K562 (cell line): ENCODE data around the gene LDLRAD3. TPM values are rescaled to one million over a fixed set of nuclear protein-coding genes. Genes with fewer than 3 reads are reported as not detected.

Experiments used
- ATAC-seq: fragments of 200-7000 bp; cut with Tn5 transposase; 3 replicates; pipeline ENCODE4 v1.9.1; 2020; ENCODE audit warnings: moderate library complexity
- BruUV-seq: library from RNA; stranded (reverse); fragments of 400-500 nt; replicated peaks from 2 replicates; lab custom pipeline; 2021; lab: Mats Ljungman, UMichigan
- CTCF ChIA-PET: fragments of 300-600 bp; formaldehyde crosslinking; extraction: SDS; loops from one replicate; lab custom pipeline; 2021; ENCODE audit warnings: low intra/inter-chr PET ratio; lab: Yijun Ruan, JAX
- POLR2A ChIA-PET: fragments of 300-600, 350-650 bp; sonication (Branson Sonifier 250); formaldehyde crosslinking; extraction: SDS; loops from one replicate; lab custom pipeline; 2021; ENCODE audit warnings: antibody characterized with exemption, inconsistent platforms; lab: Yijun Ruan, JAX
- DNase-seq, 4 experiments: peaks; one replicate each; pipeline versions ENCODE4 v3.0.0 to v3.0.0-alpha.2; 2011 to 2018; ENCODE audit warnings: low spot score in 3 of 4, mixed read lengths in 3 of 4; ENCODE audit errors: extremely low read depth in 1 of 4
- FAIRE-seq: peaks from 2 replicates; lab custom pipeline; 2011; peaks lifted over from hg19 to GRCh38; lab: Jason Lieb, UNC
- H2AFZ ChIP-seq: 2 replicates; pipeline ENCODE4 v1.6.0; 2011; ENCODE audit warnings: low read depth, low read length, control low read depth, inconsistent platforms
- H3K27ac ChIP-seq: fragments of 200-600 bp; 3 replicates; pipeline ENCODE4 v1.8.0; 2011; ENCODE audit warnings: low read depth, mild to moderate bottlenecking, control low read depth, inconsistent platforms, low read length, moderate library complexity, mixed read lengths; ENCODE audit errors: extremely low read depth
- H3K27me3 ChIP-seq, 2 experiments: fragments of 300-600 bp in 1 of 2; 2 replicates in 1 of 2; 3 replicates in 1 of 2; pipeline versions ENCODE4 v1.6.0 to v1.8.0; 2011; ENCODE audit warnings: inconsistent platforms in 2 of 2, low read length in 2 of 2, mild to moderate bottlenecking in 1 of 2, mixed read lengths in 1 of 2, moderate library complexity in 1 of 2; ENCODE audit not compliant: control insufficient read depth in 2 of 2, insufficient read depth in 2 of 2
- H3K36me3 ChIP-seq: fragments of 300-600 bp; 3 replicates; pipeline ENCODE4 v1.8.0; 2011; ENCODE audit warnings: mild to moderate bottlenecking, low read length, inconsistent platforms; ENCODE audit not compliant: control insufficient read depth, insufficient read depth
- H3K4me1 ChIP-seq, 2 experiments: fragments of 200-600 bp in 1 of 2; replicated peaks in 1 of 2; 2 replicates in 1 of 2; 3 replicates in 1 of 2; pipeline versions ENCODE4 v1.5.1 to v1.8.0; 2011; ENCODE audit warnings: inconsistent platforms in 2 of 2, low read length in 2 of 2, mild to moderate bottlenecking in 1 of 2, mixed read lengths in 1 of 2, moderate library complexity in 1 of 2; ENCODE audit not compliant: control insufficient read depth in 2 of 2, insufficient read depth in 2 of 2
- H3K4me2 ChIP-seq: 2 replicates; pipeline ENCODE4 v1.6.1; 2011; ENCODE audit warnings: low read length, control low read depth, inconsistent platforms, mixed read lengths; ENCODE audit not compliant: insufficient read depth
- H3K4me3 ChIP-seq: fragments of 200-600 bp; sonication (generic), shearing (Covaris generic); 2 replicates; pipeline ENCODE4 v1.5.1; 2016; ENCODE audit warnings: control low read depth, inconsistent platforms
- H3K79me2 ChIP-seq: fragments of 200-600 bp; 3 replicates; pipeline ENCODE4 v1.8.0; 2011; ENCODE audit warnings: low read length, inconsistent platforms; ENCODE audit not compliant: control insufficient read depth, insufficient read depth
- H3K9ac ChIP-seq, 2 experiments: 2 replicates each; pipeline versions ENCODE4 v1.6.0 to v1.6.1; 2011; ENCODE audit warnings: low read depth in 2 of 2, low read length in 2 of 2, control low read depth in 1 of 2, inconsistent platforms in 1 of 2, mild to moderate bottlenecking in 1 of 2, mixed read lengths in 1 of 2; ENCODE audit not compliant: insufficient read depth in 1 of 2
- H3K9me1 ChIP-seq: one replicate; pipeline ENCODE4 v1.6.0; 2011; ENCODE audit warnings: inconsistent platforms, mild to moderate bottlenecking, low read length, moderate library complexity; ENCODE audit not compliant: control insufficient read depth, insufficient read depth
- H3K9me3 ChIP-seq: replicated peaks from 2 replicates; pipeline ENCODE4 v1.5.1; 2011; ENCODE audit warnings: low read depth, low read length, inconsistent platforms; ENCODE audit not compliant: control insufficient read depth, insufficient read depth
- H4K20me1 ChIP-seq: replicated peaks from 2 replicates; pipeline ENCODE4 v1.6.1; 2011; ENCODE audit warnings: low read length, inconsistent platforms, mixed read lengths; ENCODE audit not compliant: control insufficient read depth, insufficient read depth
- CC2D1A ChIP-seq: fragments of 450-650 bp; IDR thresholded peaks from 2 replicates; pipeline ENCODE4 v1.6.1; 2017; ENCODE audit warnings: mild to moderate bottlenecking
- CHD4 ChIP-seq: fragments of 200-600 bp; sonication (generic); IDR thresholded peaks from 3 replicates; pipeline ENCODE4 v1.6.1; 2012; ENCODE audit warnings: low read depth, mild to moderate bottlenecking, mixed read lengths, low read length, inconsistent platforms; ENCODE audit not compliant: insufficient read depth, insufficient replicate concordance, poor library complexity, severe bottlenecking
- MECOM ChIP-seq: fragments of 250-450 bp; sonication (Bioruptor Pico); IDR thresholded peaks from 2 replicates; pipeline ENCODE4 v1.8.0; 2022; ENCODE audit warnings: inconsistent platforms
- MEIS2 ChIP-seq: fragments of 450-650 bp; IDR thresholded peaks from 2 replicates; pipeline ENCODE4 v1.6.1; 2014; ENCODE audit warnings: mild to moderate bottlenecking; ENCODE audit not compliant: partially characterized antibody
- STAG1 ChIP-seq: sonication (generic); formaldehyde crosslinking; IDR thresholded peaks from 2 replicates; pipeline ENCODE4 v1.5.0; 2020; ENCODE audit warnings: missing genetic modification reagents, borderline replicate concordance
- TAF7 ChIP-seq: fragments of 450-650 bp; IDR thresholded peaks from 2 replicates; pipeline ENCODE4 v1.6.1; 2016; ENCODE audit warnings: missing genetic modification characterization, missing compliant biosample characterization
- ZNF609 ChIP-seq: sonication (generic); formaldehyde crosslinking; IDR thresholded peaks from 2 replicates; pipeline ENCODE4 v1.8.1; 2023; ENCODE audit warnings: missing genetic modification reagents, mild to moderate bottlenecking, borderline replicate concordance
- ZNF780A ChIP-seq: fragments of 250-450 bp; sonication (Bioruptor Pico); IDR thresholded peaks from 2 replicates; pipeline ENCODE4 v1.5.0; 2021; ENCODE audit warnings: mild to moderate bottlenecking
- WGBS: fragments of 100-300 bp; shearing (Covaris generic); methylation state at CpG from one replicate; pipeline ENCODE4 v1.1.6; 2016; ENCODE audit warnings: low coverage, mixed read lengths; ENCODE audit not compliant: insufficient coverage; ENCODE audit errors: missing lambda C conversion rate; 5-methylcytosine and 5-hydroxymethylcytosine counted together
- in situ Hi-C: fragments of 300-500 bp; cut with MboI; formaldehyde crosslinking; loops from 4 replicates; pipeline ENCODE4 v1.15.0; 2018; ENCODE audit warnings: inconsistent platforms, mixed read lengths
- intact Hi-C: fragments of 100-400 bp; cut with micrococcal nuclease; formaldehyde crosslinking; loops from 2 replicates; pipeline ENCODE4 v1.14.2; 2022
- polyA plus RNA-seq, 8 experiments: library from polyadenylated mRNA; depleted of rRNA in 4 of 8; stranded (reverse) in 5 of 8; unstranded in 3 of 8; fragments of >200 nt; fragmentation: Nextera tagmentation in 2 of 8; fragmentation: Illumina TruSeq in 1 of 8; extraction: Ambion mirVana in 2 of 8; extraction: Trizol in 1 of 8; gene quantifications; 2 replicates each; pipeline versions ENCODE4 v1.2.1 to v1.2.3, GENCODE V29; 2011 to 2014; ENCODE audit warnings: inconsistent platforms in 1 of 8, missing spikeins in 1 of 8
- total RNA-seq, 7 experiments: library from RNA; depleted of rRNA in 6 of 7; stranded (reverse); fragments of >200 nt in 6 of 7; fragmentation: Illumina TruSeq in 2 of 7; extraction: Trizol in 2 of 7; gene quantifications; 2 replicates each; pipeline versions ENCODE4 v1.2.1 to v1.2.3, GENCODE V29; 2011 to 2021; ENCODE audit warnings: low replicate concordance in 1 of 7

Gene LDLRAD3
- total and polyA plus RNA-seq, 9 of the 15 experiments (the other 6 are each of a cell fraction or from before 2014, with no cell fraction given), result 0.73 to 7.2 (median 3.5) TPM

- TF ChIP-seq CC2D1A, result no peak
- peak; percentile 65; the same call in 1 of the 2 replicates for TF ChIP-seq MECOM
- TF ChIP-seq, all 486 proteins: peak for 1
- H3K27ac ChIP-seq, result no peak overlapping the region
- no peaks in the 10 kb centered on the region for H3K79me2 ChIP-seq
- H3K9me3 ChIP-seq, result no peaks in the 10 kb centered on the region
- peaks cover 5 to 6% of the 10 kb centered on the region in 2 experiments; a peak in 3 of 5 replicates for H3K27me3 ChIP-seq
- no peak overlapping the region for H3K4me3 ChIP-seq
- ATAC-seq, result no peak
- H4K20me1 ChIP-seq, result no peaks in the 10 kb centered on the region; the same call in 1 of the 2 replicates
- ChIA-PET POLR2A (interaction anchor here (0.9 to 1.5 kb wide), 2 partner anchors 9 to 47 kb away, joined by 3 to 4 read pairs; no protein-coding TSS in a partner anchor), CTCF (no interaction called here)
- no peaks in the 10 kb centered on the region for H3K36me3 ChIP-seq
- FAIRE-seq, result no peak
- H3K9ac ChIP-seq, result no peak overlapping the region
- H3K4me1 ChIP-seq, result peaks cover 0 to 6% of the 10 kb centered on the region in 2 experiments; a peak in 2 of 5 replicates
- no peak overlapping the region for H3K4me2 ChIP-seq
- intact Hi-C loops, result loop anchor here (5.0 kb wide), 1 partner anchor 93 kb away; no protein-coding TSS in a partner anchor
- no peaks in the 10 kb centered on the region for H3K9me1 ChIP-seq
- no TSS peak for BruUV-seq
- WGBS, result 21% methylated on average over 6 of the region's 6 CpGs
- DNase-seq, result no peak
- in situ Hi-C loops, result no loop called here
- no peak overlapping the region for H2AFZ ChIP-seq
Observed at GRCh38 chr11:36164506-36165250, 220.8 kb downstream of the LDLRAD3 start.

- Histone ChIP-seq H4K20me1 (no peaks in the 10 kb centered on the region; the same call in 1 of the 2 replicates), H3K4me2 (no peak overlapping the region), H3K79me2 (no peaks in the 10 kb centered on the region), H3K4me3 (no peak overlapping the region), H2AFZ (no peak overlapping the region), H3K9me3 (no peaks in the 10 kb centered on the region), H3K27me3 (peaks cover 3 to 6% of the 10 kb centered on the region in 2 experiments; a peak in 2 of 5 replicates), H3K27ac (no peak overlapping the region), H3K36me3 (no peaks in the 10 kb centered on the region), H3K9me1 (no peaks in the 10 kb centered on the region), H3K4me1 (peaks cover 0 to 6% of the 10 kb centered on the region in 2 experiments; a peak in 2 of 5 replicates), H3K9ac (no peak overlapping the region)
- ChIA-PET POLR2A (no interaction called here), CTCF (no interaction called here)
- DNase-seq (no peak), ATAC-seq (no peak), FAIRE-seq (no peak)
- intact Hi-C loops, result loop anchor here (5.0 kb wide), 1 partner anchor 91 kb away; no protein-coding TSS in a partner anchor
- WGBS, result 30% methylated on average over 3 of the region's 3 CpGs
- in situ Hi-C loops, result no loop called here
- BruUV-seq, result no TSS peak
- TF ChIP-seq ZNF609 (CRISPR knock-in tag), result no peak
- no peak for TF ChIP-seq CHD4
- no peak for TF ChIP-seq STAG1 (CRISPR knock-in tag)
- TF ChIP-seq ZNF780A (CRISPR knock-in tag), result no peak
- peak; percentile 43 for TF ChIP-seq MEIS2
- TF ChIP-seq TAF7, result no peak
Observed at GRCh38 chr11:36165621-36166397, 221.9 kb downstream of the LDLRAD3 start.
